D721Med (cell line): ENCODE measurements around the gene CRNKL1.
"Not testable (repeated sequence)": the region's sequence is repeated elsewhere in the genome, so short reads cannot be mapped to it uniquely, and the experiment has no call there.

Source experiments
- DNase-seq: peaks from one replicate; pipeline ENCODE4 v3.0.0; 2011; ENCODE audit warnings: low spot score; ENCODE audit not compliant: insufficient read length
- FAIRE-seq: peaks from 2 replicates; lab custom pipeline; 2011; peaks lifted over from hg19 to GRCh38; lab: Jason Lieb, UNC
- CTCF ChIP-seq: IDR thresholded peaks from 2 replicates; pipeline ENCODE4 v1.5.1; 2012; ENCODE audit warnings: mild to moderate bottlenecking, control low read depth; ENCODE audit not compliant: insufficient read depth; ENCODE audit errors: missing control alignments

Gene CRNKL1

GRCh38 chr20:20012541-20012940 is 39.7 kb downstream of the CRNKL1 start:
- DNase-seq: no peak
- FAIRE-seq: no peak
- TF ChIP-seq CTCF: no peak

GRCh38 chr20:20010639-20011500 is 41.4 kb downstream of the CRNKL1 start:
- TF ChIP-seq CTCF: no peak
- no peak for FAIRE-seq
- no peak for DNase-seq

GRCh38 chr20:20009784-20010253 is 42.4 kb downstream of the CRNKL1 start:
- no peak for TF ChIP-seq CTCF
- DNase-seq: no peak
- FAIRE-seq: no peak

- DNase-seq (no peak), FAIRE-seq (no peak)
- TF ChIP-seq CTCF: no peak
Measured at GRCh38 chr20:20005342-20005741, 46.9 kb downstream of the CRNKL1 start.

GRCh38 chr20:20003955-20004322 is 48.3 kb downstream of the CRNKL1 start:
- not testable (repeated sequence) for FAIRE-seq, DNase-seq

- no peak for FAIRE-seq
- no peak for TF ChIP-seq CTCF
- no peak for DNase-seq
Measured at GRCh38 chr20:20003031-20003954, 49.0 kb downstream of the CRNKL1 start.
